ENCODE results near the gene CCDC39.
"Not testable (repeated sequence)": the region's sequence is repeated elsewhere in the genome, so short reads cannot be mapped to it uniquely, and the experiment has no call there.

Gene CCDC39

DNA sequence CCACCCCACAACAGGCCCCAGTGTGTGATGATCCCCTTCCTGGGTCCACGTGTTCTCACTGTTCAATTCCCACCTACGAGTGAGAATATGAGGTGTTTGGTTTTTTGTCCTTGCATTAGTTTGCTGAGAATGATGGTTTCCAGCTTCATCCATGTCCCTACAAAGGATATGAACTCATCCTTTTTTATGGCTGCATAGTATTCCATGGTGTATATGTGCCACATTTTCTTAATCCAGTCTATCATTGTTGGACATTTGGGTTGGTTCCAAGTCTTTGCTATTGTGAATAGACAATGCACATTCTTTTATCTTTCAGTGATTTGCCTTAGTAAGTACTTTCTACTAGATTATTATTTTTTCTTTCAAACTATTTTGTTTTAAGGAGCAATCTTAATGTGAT is 60.7 kb downstream of the CCDC39 start:
- not testable (repeated sequence) for H3K9me3 ChIP-seq (ENCODE audit: control insufficient read depth, low read length)

DNA sequence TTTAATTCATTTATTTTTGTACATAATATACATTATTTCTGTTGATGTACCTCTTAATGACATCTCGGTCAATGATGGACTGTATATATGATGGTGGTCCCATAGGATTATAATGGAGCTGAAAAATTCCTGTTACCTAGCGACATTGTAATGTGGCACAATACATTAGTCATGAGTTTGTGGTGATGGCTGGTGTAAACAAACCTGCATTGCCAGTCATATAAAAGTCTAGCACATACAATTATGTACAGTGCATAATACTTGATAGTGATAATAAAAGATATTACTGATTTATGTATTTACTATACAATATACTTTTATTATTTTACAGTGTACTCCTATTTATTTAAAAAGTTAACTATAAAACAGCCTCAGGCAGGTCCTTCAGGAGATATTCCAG is 62.2 kb downstream of the CCDC39 start:
- Histone ChIP-seq H3K4me3 (ENCODE audit: low read length) (no peak overlapping the region), H3K4me1 (ENCODE audit: control insufficient read depth, insufficient read depth, low read length) (no peaks in the 10 kb centered on the region), H3K36me3 (ENCODE audit: control insufficient read depth, insufficient read depth, low read length) (no peaks in the 10 kb centered on the region), H3K9ac (ENCODE audit: low read length) (no peak overlapping the region), H3K27me3 (ENCODE audit: control insufficient read depth, insufficient read depth, low read length) (no peaks in the 10 kb centered on the region), H3K9me3 (ENCODE audit: control insufficient read depth, low read length) (no peaks in the 10 kb centered on the region)

More for the DNA sequence above, 60.7 kb downstream of the CCDC39 start:
- not testable (repeated sequence) for H3K4me3 ChIP-seq (ENCODE audit: low read length); H3K9ac ChIP-seq (ENCODE audit: low read length); H3K36me3 ChIP-seq (ENCODE audit: control insufficient read depth, insufficient read depth, low read length); H3K4me1 ChIP-seq (ENCODE audit: control insufficient read depth, insufficient read depth, low read length); H3K27me3 ChIP-seq (ENCODE audit: control insufficient read depth, insufficient read depth, low read length)

DNA sequence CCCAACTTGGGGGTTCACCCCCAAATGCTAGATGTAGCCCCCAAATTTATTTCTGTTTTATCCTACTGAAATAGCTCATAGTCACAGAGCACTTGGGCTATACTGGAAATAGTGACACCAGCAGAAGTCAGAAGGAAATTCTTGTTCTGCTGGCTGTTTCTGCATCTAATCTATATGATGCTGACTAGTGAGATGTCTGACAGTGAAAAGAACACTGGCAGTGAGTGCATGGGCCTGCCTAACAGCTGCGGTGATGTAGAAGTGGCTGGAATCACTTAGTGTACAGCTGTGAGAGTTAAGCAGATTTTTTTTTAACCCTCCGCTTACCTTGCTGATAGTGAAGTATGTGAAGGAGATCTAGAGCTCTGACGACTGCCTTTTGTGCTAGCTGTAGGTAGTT is 63.3 kb downstream of the CCDC39 start:
- H3K27me3 ChIP-seq (ENCODE audit: control insufficient read depth, insufficient read depth, low read length): no peaks in the 10 kb centered on the region
- H3K9me3 ChIP-seq (ENCODE audit: control insufficient read depth, low read length): no peaks in the 10 kb centered on the region
- H3K4me1 ChIP-seq (ENCODE audit: control insufficient read depth, insufficient read depth, low read length): no peaks in the 10 kb centered on the region
- no peak overlapping the region for H3K9ac ChIP-seq (ENCODE audit: low read length)
- H3K36me3 ChIP-seq (ENCODE audit: control insufficient read depth, insufficient read depth, low read length): no peaks in the 10 kb centered on the region
- H3K4me3 ChIP-seq (ENCODE audit: low read length): no peak overlapping the region

DNA sequence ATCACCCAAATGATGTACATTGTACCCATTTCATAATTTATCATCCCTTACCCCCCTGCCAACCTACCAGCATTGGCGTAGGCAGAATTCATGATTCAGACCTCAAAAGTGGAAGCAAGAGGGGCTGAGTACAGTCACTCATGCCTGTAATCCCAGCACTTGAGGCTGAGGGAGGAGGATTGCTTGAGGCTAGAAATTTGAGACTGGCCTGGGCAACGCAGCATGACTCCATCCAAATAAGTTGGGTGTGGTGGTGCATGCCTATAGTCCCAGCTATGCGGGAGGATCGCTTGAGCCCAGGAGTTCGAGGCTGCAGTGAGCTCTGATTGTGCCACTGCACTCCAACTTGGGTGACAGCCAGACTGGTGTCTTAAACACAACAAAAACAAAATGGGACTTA is 66.9 kb downstream of the CCDC39 start:
- H3K27me3 ChIP-seq (ENCODE audit: control insufficient read depth, insufficient read depth, low read length): no peaks in the 10 kb centered on the region
- no peak overlapping the region for H3K9ac ChIP-seq (ENCODE audit: low read length)
- H3K4me1 ChIP-seq (ENCODE audit: control insufficient read depth, insufficient read depth, low read length): no peaks in the 10 kb centered on the region
- no peak overlapping the region for H3K4me3 ChIP-seq (ENCODE audit: low read length)
- no peaks in the 10 kb centered on the region for H3K9me3 ChIP-seq (ENCODE audit: control insufficient read depth, low read length)
- peaks cover 4% of the 10 kb centered on the region for H3K36me3 ChIP-seq (ENCODE audit: control insufficient read depth, insufficient read depth, low read length)

DNA sequence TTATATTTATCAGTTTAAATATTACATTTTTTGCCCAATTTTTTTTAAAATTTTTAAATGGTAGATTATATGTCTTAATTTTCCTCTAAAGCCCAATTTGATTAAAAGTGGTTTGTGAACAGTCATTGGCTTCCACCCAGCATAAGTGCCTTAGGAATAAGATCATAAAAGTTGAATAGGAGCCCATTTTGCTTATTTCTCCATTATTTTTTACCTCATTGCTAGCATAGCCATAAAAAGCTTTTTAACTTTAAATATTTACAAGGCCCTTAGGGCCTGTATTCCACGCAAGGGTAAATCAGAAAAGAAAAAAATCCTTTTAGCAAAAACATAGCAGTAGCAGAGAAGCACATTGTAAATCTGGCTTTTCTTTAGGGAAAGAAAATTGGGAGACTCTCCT is 68.3 kb downstream of the CCDC39 start:
- Histone ChIP-seq H3K4me3 (ENCODE audit: low read length) (no peak overlapping the region), H3K27me3 (ENCODE audit: control insufficient read depth, insufficient read depth, low read length) (no peaks in the 10 kb centered on the region), H3K36me3 (ENCODE audit: control insufficient read depth, insufficient read depth, low read length) (peaks cover 4% of the 10 kb centered on the region), H3K4me1 (ENCODE audit: control insufficient read depth, insufficient read depth, low read length) (no peaks in the 10 kb centered on the region), H3K9me3 (ENCODE audit: control insufficient read depth, low read length) (no peaks in the 10 kb centered on the region), H3K9ac (ENCODE audit: low read length) (no peak overlapping the region)

DNA sequence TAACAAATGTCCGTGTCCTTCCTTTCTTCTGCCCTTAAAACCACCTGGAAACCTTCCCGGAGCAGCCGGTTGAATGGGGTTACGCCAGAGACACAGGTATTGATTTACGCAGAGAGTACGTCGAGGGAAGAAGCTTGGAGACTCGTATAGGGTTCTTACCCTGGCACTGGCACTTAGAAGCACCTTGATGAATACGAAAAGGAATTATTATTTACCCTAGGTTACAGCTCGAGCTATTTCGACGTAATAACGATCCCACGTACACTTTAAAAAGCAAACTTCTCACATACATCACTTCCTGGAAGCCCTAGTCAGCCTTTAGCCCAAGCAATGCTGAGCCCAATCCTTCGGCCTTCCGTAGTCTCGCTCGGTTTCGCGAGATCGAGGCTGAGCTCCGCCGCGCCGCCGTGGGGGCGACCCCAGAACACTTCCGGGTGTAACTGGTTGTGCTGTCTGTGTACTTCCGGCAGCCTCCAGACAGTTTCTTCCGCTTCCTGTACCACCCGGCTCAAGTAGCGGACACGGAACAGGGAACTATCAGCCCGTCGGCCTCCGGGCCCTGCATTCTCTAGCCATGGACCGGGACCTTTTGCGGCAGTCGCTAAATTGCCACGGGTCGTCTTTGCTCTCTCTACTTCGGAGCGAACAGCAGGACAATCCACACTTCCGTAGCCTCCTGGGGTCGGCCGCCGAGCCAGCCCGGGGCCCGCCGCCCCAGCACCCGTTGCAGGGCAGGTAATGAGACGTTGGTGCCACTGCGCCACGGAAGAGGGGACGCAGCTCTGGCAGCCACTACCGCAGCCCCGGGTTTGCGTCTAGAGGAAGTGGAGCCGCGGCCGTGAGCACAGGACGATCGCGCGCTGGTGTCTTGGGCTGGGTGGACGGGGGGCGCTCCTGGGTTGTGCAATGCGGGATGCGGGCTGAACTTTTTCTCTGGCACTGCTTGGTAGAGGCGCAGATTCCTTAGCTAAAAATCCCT is 77.3 kb downstream of the CCDC39 start, which contains the start of gene TTC14:
Gene TTC14, plus strand, starts transcription at position 476 of the 979 bp plus-strand sequence. Its CDS starts 99 bp downstream, at position 575.
- H3K36me3 ChIP-seq (ENCODE audit: control insufficient read depth, insufficient read depth, low read length): no peaks in the 10 kb centered on the region
- no peaks in the 10 kb centered on the region for H3K27me3 ChIP-seq (ENCODE audit: control insufficient read depth, insufficient read depth, low read length)
- peak within 1 kb of the TSS; percentile 77 for H3K9ac ChIP-seq (ENCODE audit: low read length)
- H3K4me1 ChIP-seq (ENCODE audit: control insufficient read depth, insufficient read depth, low read length): no peaks in the 10 kb centered on the region
- no peaks in the 10 kb centered on the region for H3K9me3 ChIP-seq (ENCODE audit: control insufficient read depth, low read length)
- H3K4me3 ChIP-seq (ENCODE audit: low read length): peak within 1 kb of the TSS; percentile 52

DNA sequence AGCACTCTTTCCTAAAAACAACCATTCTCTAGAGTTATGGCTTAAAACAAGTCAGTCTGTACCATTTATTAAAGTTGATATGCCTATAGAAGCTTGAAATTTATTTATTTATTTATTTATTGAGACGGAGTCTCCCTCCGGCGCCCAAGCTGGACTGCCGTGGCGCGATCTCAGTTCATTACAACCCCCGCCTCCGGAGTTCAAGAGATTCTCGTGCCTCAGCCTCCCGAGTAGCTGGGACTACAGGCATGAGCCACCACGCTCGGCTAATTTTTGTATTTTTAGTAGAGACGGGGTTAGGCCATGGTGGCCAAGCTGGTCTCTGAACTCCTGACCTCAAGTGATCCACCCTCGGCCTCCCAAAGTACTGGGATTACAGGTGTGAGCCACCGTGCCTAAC is 78.8 kb downstream of the CCDC39 start:
- no peak overlapping the region for H3K9ac ChIP-seq (ENCODE audit: low read length)
- H3K9me3 ChIP-seq (ENCODE audit: control insufficient read depth, low read length): no peaks in the 10 kb centered on the region
- H3K36me3 ChIP-seq (ENCODE audit: control insufficient read depth, insufficient read depth, low read length): no peaks in the 10 kb centered on the region
- no peak overlapping the region for H3K4me3 ChIP-seq (ENCODE audit: low read length)
- H3K4me1 ChIP-seq (ENCODE audit: control insufficient read depth, insufficient read depth, low read length): no peaks in the 10 kb centered on the region
- no peaks in the 10 kb centered on the region for H3K27me3 ChIP-seq (ENCODE audit: control insufficient read depth, insufficient read depth, low read length)

DNA sequence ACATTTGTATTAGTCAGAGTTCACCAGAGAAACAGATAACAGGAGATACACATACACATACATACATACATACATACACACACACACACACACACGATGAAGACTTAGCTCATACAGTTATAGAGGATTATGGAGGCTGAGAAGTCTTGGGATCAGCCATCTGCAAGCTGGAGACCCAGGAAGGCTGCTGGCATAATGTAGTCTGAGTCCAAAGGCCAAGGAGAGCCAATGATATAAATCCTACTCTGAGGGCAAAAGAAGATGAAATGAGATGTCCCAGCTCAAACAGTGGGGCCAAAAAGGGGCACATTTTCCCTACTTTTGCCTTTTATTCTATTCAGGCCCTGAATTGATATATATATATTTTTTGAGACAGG is 83.7 kb downstream of the CCDC39 start:
- no peaks in the 10 kb centered on the region for H3K9me3 ChIP-seq (ENCODE audit: control insufficient read depth, low read length)
- H3K4me1 ChIP-seq (ENCODE audit: control insufficient read depth, insufficient read depth, low read length): no peaks in the 10 kb centered on the region
- no peak overlapping the region for H3K4me3 ChIP-seq (ENCODE audit: low read length)
- no peaks in the 10 kb centered on the region for H3K27me3 ChIP-seq (ENCODE audit: control insufficient read depth, insufficient read depth, low read length)
- no peaks in the 10 kb centered on the region for H3K36me3 ChIP-seq (ENCODE audit: control insufficient read depth, insufficient read depth, low read length)
- H3K9ac ChIP-seq (ENCODE audit: low read length): no peak overlapping the region

DNA sequence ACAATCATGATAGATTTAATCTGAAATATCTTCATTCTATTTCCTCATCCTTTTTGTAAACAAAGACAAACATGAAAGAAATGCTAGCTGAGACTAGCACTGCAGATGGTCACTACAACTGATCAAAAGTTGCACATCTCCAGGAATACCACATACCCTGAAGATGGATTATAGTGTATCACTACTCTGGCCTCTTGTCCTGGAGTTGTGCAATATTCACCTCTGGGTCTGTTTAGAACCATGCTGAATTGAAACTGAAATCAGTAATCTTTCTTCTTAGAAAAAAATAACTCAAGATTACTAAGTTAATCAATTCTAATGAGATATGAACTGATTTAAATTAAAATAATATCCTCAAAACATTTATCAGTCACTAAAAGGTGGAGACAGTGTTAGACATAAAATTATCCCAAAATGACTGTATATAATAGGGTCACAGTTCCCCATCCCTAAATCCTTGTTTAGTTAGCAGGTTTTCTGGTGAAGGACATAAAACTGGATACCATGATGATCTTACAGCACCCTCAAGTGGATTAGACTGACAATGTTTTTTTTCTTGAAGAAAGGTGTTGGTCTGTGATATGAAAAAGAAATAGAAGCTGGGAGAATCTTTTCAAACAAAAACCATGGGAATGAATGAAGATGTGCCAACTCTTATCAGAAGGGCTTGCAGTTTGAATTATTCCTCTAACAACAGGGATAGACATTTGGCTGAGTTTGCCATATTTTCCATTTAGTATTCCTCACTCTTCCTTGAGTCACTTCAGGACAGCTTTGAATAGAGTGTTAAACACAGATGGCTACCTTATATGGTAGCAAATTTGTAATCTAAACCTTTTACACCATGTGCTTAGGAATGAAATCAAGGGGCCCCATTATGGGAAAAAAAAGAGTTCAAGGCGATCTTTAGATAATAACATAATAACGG is 84.4 kb downstream of the CCDC39 start:
- H3K36me3 ChIP-seq (ENCODE audit: control insufficient read depth, insufficient read depth, low read length): no peaks in the 10 kb centered on the region
- H3K9me3 ChIP-seq (ENCODE audit: control insufficient read depth, low read length): no peaks in the 10 kb centered on the region
- no peak overlapping the region for H3K4me3 ChIP-seq (ENCODE audit: low read length)
- no peak overlapping the region for H3K9ac ChIP-seq (ENCODE audit: low read length)
- no peaks in the 10 kb centered on the region for H3K27me3 ChIP-seq (ENCODE audit: control insufficient read depth, insufficient read depth, low read length)
- no peaks in the 10 kb centered on the region for H3K4me1 ChIP-seq (ENCODE audit: control insufficient read depth, insufficient read depth, low read length)

DNA sequence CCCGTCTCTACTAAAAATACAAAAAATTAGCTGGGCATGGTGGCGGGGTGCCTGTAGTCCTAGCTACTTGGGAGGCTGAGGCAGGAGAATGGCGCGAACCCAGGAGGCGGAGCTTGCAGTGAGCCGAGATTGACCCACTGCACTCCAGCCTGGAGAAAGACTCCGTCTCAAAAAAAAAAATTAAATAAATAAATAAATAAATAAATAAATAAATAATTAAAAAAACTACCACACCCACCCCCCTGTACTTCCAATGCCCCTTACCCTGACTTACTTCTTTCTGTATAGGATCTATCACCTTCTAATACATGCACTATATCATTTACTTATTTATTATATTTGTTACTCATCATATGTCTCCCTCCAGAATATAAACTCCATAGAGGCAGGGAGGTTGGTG is 85.7 kb downstream of the CCDC39 start:
- not testable (repeated sequence) for H3K27me3 ChIP-seq (ENCODE audit: control insufficient read depth, insufficient read depth, low read length); H3K36me3 ChIP-seq (ENCODE audit: control insufficient read depth, insufficient read depth, low read length); H3K4me3 ChIP-seq (ENCODE audit: low read length); H3K9ac ChIP-seq (ENCODE audit: low read length); H3K4me1 ChIP-seq (ENCODE audit: control insufficient read depth, insufficient read depth, low read length); H3K9me3 ChIP-seq (ENCODE audit: control insufficient read depth, low read length)

DNA sequence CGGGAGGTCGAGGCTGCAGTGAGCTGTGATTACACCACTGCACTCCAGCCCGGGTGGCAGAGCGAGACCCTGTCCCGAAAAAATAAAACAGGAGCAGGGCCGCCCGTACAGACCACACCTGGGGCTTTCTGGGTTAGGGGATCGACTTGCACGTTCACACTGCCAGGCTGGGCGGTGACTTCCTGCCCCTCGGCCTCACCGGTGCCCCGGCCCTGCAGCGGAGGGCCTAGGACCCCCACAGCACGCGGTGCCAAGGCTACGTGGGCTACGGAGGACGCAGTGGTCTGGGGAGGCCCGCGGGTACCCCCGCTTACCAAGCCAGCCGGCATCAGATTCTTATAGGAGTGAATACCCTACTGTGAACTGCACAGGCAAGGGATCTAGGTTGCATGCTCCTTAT is 88.9 kb downstream of the CCDC39 start:
- Histone ChIP-seq H3K27me3 (ENCODE audit: control insufficient read depth, insufficient read depth, low read length) (no peaks in the 10 kb centered on the region), H3K9ac (ENCODE audit: low read length) (no peak overlapping the region), H3K4me3 (ENCODE audit: low read length) (no peak overlapping the region), H3K9me3 (ENCODE audit: control insufficient read depth, low read length) (no peaks in the 10 kb centered on the region), H3K36me3 (ENCODE audit: control insufficient read depth, insufficient read depth, low read length) (no peaks in the 10 kb centered on the region), H3K4me1 (ENCODE audit: control insufficient read depth, insufficient read depth, low read length) (no peaks in the 10 kb centered on the region)

DNA sequence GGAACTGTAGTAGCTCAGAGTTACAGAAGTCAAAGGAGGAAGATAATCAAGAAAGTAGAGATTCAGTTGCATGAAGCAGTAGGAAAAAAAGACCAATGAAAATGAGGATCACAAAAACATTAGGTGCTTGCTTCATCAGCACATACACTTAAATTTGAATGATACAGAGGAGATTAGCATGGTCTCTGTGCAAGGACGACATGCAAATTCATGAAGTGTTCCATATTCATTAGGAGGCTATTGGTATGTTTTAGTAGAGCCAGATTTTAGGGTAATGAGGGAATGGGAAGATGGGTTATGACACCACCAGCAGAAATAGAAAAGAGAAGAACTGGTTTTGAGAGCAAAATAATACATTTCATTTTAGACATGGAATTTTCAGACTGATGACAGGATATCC is 98.4 kb downstream of the CCDC39 start:
- no peak overlapping the region for H3K4me3 ChIP-seq (ENCODE audit: low read length)
- H3K27me3 ChIP-seq (ENCODE audit: control insufficient read depth, insufficient read depth, low read length): no peaks in the 10 kb centered on the region
- no peaks in the 10 kb centered on the region for H3K4me1 ChIP-seq (ENCODE audit: control insufficient read depth, insufficient read depth, low read length)
- no peak overlapping the region for H3K9ac ChIP-seq (ENCODE audit: low read length)
- no peaks in the 10 kb centered on the region for H3K36me3 ChIP-seq (ENCODE audit: control insufficient read depth, insufficient read depth, low read length)
- H3K9me3 ChIP-seq (ENCODE audit: control insufficient read depth, low read length): no peaks in the 10 kb centered on the region
